ENCODE data around the gene BLACAT1.

DNA sequence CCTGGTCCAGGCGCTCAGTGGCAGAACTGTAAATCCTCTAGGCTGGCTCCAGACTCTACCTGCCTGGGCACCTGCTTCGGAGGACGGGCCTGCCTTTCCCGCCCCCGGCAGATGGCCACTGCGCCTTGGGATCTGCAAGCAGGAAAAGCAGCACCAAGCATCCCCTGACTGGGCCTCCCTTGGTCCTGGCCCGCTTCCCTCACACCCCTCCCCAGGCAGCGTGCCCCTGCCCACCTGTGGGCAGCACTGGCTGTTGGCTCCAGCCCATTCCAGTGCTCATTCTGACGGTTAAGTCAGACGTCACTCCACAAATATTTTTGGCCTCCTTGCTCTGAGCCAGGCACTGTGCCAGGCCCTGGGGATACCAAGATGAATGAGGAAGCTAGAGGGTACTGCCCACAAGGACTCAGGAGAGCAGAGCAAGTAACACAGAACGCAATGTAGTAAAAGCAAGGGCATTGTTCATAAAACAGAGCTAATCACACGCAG, 22.0 kb upstream of the BLACAT1 start:
- TF ChIP-seq POLR2AphosphoS5 (IDR thresholded peaks at IDR 0.05; ENCODE audit: low read depth), result no peak
- TF ChIP-seq, protein P1, sequence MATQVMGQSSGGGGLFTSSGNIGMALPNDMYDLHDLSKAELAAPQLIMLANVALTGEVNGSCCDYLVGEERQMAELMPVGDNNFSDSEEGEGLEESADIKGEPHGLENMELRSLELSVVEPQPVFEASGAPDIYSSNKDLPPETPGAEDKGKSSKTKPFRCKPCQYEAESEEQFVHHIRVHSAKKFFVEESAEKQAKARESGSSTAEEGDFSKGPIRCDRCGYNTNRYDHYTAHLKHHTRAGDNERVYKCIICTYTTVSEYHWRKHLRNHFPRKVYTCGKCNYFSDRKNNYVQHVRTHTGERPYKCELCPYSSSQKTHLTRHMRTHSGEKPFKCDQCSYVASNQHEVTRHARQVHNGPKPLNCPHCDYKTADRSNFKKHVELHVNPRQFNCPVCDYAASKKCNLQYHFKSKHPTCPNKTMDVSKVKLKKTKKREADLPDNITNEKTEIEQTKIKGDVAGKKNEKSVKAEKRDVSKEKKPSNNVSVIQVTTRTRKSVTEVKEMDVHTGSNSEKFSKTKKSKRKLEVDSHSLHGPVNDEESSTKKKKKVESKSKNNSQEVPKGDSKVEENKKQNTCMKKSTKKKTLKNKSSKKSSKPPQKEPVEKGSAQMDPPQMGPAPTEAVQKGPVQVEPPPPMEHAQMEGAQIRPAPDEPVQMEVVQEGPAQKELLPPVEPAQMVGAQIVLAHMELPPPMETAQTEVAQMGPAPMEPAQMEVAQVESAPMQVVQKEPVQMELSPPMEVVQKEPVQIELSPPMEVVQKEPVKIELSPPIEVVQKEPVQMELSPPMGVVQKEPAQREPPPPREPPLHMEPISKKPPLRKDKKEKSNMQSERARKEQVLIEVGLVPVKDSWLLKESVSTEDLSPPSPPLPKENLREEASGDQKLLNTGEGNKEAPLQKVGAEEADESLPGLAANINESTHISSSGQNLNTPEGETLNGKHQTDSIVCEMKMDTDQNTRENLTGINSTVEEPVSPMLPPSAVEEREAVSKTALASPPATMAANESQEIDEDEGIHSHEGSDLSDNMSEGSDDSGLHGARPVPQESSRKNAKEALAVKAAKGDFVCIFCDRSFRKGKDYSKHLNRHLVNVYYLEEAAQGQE (IDR thresholded peaks at IDR 0.05; ENCODE audit: insufficient replicate concordance, low read depth), result no peak
- TF ChIP-seq, protein P2, sequence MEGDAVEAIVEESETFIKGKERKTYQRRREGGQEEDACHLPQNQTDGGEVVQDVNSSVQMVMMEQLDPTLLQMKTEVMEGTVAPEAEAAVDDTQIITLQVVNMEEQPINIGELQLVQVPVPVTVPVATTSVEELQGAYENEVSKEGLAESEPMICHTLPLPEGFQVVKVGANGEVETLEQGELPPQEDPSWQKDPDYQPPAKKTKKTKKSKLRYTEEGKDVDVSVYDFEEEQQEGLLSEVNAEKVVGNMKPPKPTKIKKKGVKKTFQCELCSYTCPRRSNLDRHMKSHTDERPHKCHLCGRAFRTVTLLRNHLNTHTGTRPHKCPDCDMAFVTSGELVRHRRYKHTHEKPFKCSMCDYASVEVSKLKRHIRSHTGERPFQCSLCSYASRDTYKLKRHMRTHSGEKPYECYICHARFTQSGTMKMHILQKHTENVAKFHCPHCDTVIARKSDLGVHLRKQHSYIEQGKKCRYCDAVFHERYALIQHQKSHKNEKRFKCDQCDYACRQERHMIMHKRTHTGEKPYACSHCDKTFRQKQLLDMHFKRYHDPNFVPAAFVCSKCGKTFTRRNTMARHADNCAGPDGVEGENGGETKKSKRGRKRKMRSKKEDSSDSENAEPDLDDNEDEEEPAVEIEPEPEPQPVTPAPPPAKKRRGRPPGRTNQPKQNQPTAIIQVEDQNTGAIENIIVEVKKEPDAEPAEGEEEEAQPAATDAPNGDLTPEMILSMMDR (IDR thresholded peaks at IDR 0.05; ENCODE audit: insufficient read depth, low read length), result no peak

Measured in HL-60 (cell line).